Activated gamma-delta T cell treated with anti-CD3 and anti-CD28 coated beads, Interleukin-2, amount 50 U/mL, for 16 hours (primary cell): Measurements from ENCODE around the gene TREM2.
"Not testable (repeated sequence)": the region's sequence is repeated elsewhere in the genome, so short reads cannot be mapped to it uniquely, and the experiment has no call there.

Experiments
- DNase-seq: peaks from one replicate; pipeline ENCODE4 v3.0.0-alpha.2; 2020; ENCODE audit warnings: low read depth

TREM2 gene

GRCh38 chr6:41153992-41154625 is 8.8 kb downstream of the TREM2 start, which contains the start of gene TREML1:
Gene TREML1, minus strand, starts transcription at chr6:41154347. Its CDS starts 59 bp downstream, at chr6:41154288.
- no peak for DNase-seq

DNA sequence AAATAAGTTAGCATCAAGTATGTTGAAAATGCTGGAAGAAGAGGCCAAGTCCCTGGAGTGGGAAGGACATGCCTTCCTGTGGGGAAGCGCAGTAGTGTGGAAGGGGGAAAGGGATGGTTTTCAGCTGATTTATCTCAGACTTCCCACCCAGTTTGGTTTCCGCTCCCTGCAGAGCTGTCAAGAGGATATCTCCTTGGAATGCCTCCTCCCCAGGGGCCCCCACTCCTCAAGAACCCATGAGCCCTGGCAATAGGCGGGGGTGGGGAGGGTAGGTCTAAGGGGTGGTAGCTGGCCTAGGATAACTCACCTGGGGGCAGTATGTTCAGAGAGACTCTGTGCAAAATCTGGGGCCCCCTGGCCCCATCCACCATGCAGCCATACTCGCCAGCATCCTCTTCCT is 9.5 kb downstream of the TREM2 start:
- no peak for DNase-seq

DNA sequence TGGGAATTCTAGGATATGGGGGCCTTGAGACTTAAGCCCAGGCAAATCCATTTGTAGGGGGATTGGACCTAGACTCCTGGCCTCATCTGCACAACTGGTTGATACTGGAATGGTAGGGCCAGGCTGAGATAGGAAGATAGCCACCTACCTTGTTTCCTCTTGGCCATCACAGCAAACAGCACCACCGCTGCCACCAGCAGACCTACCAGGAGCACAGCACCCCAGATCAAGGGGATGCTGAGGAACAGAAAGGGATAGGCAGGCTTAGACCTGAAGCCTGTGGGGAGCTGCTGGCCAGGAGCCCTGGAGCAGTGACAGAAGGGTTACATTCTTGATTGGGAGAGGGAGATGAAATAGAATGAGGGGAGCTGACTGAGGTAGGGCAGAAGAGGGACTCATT is 12.2 kb downstream of the TREM2 start:
- no peak for DNase-seq

DNA sequence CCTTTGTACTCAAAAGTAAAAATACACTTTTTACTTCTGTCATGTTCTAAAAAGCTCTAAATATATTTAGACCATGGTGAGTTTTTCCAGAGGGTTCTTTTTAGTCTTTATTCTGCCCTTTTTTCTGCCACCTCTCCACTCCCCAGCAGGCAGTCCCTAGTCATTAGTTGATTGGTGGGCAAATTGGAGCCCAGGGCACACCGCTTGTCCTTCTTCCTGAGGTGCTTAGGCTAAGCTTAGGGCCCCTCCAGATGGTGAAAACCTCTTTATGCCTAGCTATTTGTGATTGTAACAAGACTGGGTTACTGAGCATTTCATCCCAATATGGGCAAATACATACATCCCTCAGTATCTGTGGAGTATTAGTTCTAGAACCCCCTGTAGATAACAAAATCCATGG is 15.0 kb downstream of the TREM2 start:
- no peak for DNase-seq

DNA sequence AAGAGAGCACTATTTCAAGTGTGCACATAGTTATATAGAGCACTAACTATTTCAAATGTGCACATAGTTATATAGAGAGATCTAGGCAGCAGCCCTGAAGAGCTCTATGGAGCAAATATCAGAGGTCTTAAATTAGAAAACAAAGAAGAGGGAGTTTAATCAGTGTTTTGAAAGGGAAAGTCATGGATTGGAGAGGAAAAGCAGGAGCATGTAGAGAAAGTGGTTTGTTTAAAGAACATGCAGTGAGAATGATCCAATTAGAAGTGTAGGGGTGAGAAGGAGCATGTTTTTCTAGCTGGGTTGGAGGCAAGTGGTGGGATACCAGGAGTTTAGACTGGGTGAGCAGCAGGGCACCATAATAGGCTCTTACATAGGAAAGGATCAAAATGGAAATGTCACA is 26.0 kb downstream of the TREM2 start:
- DNase-seq, result no peak

GRCh38 chr6:41135062-41135832 is 27.7 kb downstream of the TREM2 start:
- no peak for DNase-seq

DNA sequence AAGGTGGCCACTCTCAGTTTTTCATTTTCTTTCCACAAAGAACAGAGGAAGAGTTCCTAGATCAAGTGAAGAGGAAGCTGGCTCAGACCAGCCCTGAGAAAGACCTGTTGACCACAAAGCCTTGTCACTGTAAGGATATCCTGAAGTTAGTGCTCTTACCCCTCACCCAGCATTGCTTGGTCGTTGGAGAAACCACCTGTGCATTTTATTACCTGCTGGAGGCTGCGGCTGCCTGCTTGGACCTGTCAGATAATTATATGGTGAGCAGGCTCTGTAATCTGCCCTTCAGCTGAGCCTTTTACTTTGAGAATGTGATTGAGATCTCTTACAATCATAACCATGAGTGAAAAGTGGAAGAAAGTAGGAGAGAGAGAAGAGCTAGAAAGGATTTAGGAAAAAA is 30.7 kb downstream of the TREM2 start:
- DNase-seq, result no peak

GRCh38 chr6:41125282-41125681 is 37.6 kb downstream of the TREM2 start:
- no peak for DNase-seq

DNA sequence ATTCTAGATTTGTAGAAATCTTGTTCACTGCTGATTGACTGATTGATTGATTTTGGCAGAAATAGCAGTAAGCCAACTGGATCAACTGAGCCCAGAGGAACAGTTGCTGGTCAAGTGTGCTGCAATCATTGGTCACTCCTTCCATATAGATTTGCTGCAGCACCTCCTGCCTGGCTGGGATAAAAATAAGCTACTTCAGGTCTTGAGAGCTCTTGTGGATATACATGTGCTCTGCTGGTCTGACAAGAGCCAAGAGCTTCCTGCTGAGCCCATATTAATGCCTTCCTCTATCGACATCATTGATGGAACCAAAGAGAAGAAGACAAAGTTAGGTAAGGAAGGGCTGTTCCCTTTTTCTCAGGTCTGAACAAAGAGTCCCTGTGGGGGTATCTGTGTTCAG is 40.0 kb downstream of the TREM2 start:
- DNase-seq, result no peak

DNA sequence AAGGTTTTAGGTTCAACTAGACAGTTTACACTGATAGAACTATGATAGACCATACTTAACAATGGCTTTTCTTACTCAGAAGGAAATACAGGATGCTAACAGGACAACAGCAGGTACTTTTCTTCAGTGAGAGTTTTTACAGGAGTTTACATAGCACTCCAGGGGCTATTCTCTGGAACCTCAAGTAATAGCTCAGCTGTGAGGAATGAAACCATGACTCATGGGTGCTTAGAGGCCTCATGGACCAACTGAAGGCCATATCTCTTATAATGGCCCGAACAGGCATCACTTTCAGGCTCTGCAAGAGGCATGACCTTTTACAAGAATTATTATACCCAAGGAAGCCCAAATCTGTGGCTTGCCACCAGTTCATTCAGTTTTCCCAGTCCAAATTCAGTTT is 40.5 kb downstream of the TREM2 start:
- DNase-seq, result no peak

- no peak for DNase-seq
Observed at GRCh38 chr6:41120058-41120457, 42.9 kb downstream of the TREM2 start.

GRCh38 chr6:41119508-41119907 is 43.4 kb downstream of the TREM2 start:
- DNase-seq, result no peak

DNA sequence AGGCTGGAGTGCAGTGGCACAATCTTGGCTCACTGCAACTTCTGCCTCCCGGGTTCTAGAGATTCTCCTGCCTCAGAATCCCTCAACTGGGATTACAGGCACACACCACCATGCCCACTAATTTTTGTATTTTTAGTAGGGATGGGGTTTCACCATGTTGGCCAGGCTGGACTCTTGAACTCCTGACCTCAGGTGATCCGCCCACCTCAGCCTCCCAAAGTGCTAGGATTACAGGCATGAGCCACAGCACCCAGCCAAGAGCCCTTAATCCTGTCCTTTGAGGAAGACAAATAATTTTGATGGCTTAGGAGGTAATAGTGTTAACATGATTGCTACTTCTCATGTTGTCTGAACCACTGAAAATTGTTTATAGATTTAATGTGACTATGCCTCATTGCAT is 47.9 kb downstream of the TREM2 start:
- not testable (repeated sequence) for DNase-seq

DNA sequence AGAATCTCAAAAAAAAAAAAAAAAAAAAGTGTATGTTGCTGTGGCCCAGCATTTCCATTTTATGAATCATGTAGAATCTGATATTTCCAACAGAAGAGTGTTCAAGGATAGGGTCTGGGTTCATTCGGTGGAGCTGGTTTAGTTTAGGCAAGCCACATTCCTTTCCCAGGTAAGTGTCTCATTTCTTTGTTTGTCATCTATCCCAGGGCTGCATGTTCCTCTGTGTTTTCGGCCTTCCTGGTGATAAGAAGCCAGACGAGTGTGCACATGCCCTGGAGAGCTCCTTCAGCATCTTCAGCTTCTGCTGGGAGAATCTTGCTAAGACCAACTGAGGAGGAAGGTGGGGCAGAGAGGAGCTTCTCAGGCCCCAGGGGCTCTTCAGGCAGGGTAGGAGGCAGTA is 51.9 kb downstream of the TREM2 start:
- DNase-seq, result no peak
